Loucy (cell line): ENCODE results near the gene PHRF1.

ENCODE experiments used
- EZH2phosphoT487 ChIP-seq: fragments of 200-600 bp; IDR thresholded peaks from 2 replicates; pipeline ENCODE4 v1.6.1; 2018; ENCODE audit warnings: antibody characterized with exemption, mild to moderate bottlenecking, moderate library complexity, borderline replicate concordance
- TF ChIP-seq, protein P1 (sequence below): fragments of 200-600 bp; sonication (generic); conservative IDR thresholded peaks from 2 replicates; pipeline ENCODE4 v1.5.1; 2014; ENCODE audit warnings: mild to moderate bottlenecking, antibody characterized with exemption, low read length

DNA sequence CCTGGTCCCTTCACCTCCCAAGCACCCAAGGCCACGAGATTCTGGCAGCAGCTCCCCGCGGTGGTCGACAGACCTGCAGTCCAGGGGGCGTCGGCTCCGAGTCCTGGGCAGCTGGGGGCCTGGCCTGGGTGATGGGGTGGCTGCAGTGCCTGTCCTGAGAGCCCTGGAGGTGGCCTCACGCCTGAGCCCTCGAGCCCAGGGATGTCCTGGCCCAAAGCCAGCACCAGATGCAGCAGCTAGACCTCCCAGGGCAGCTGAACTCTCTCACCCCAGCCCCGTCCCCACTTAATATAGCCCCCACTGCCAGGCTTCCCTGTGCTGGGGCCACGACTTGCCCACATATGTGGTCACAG is 22.3 kb upstream of the PHRF1 start:
- TF ChIP-seq, protein P1, sequence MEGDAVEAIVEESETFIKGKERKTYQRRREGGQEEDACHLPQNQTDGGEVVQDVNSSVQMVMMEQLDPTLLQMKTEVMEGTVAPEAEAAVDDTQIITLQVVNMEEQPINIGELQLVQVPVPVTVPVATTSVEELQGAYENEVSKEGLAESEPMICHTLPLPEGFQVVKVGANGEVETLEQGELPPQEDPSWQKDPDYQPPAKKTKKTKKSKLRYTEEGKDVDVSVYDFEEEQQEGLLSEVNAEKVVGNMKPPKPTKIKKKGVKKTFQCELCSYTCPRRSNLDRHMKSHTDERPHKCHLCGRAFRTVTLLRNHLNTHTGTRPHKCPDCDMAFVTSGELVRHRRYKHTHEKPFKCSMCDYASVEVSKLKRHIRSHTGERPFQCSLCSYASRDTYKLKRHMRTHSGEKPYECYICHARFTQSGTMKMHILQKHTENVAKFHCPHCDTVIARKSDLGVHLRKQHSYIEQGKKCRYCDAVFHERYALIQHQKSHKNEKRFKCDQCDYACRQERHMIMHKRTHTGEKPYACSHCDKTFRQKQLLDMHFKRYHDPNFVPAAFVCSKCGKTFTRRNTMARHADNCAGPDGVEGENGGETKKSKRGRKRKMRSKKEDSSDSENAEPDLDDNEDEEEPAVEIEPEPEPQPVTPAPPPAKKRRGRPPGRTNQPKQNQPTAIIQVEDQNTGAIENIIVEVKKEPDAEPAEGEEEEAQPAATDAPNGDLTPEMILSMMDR, result no peak
- TF ChIP-seq EZH2phosphoT487, result no peak
